Peyer's patch (tissue), 4 donors: Measurements from ENCODE around the gene HEXB. TPM values are rescaled to one million over a fixed set of nuclear protein-coding genes. Genes with fewer than 3 reads are reported as not detected.
A peak's percentile ranks its signal among the peaks of the same experiment; 100 is the strongest.

Source experiments
- DNase-seq, 3 donors: peaks; one replicate each; pipeline ENCODE4 v3.0.0-alpha.2; 2017 to 2019
- H3K27ac ChIP-seq, 4 donors: fragments of 200-600 bp; sonication (generic); one replicate each; pipeline ENCODE4 v1.5.1; 2016 to 2019
- H3K27me3 ChIP-seq, 2 donors: fragments of 200-600 bp; sonication (generic); one replicate each; pipeline ENCODE4 v1.5.1; 2019
- H3K36me3 ChIP-seq, 3 donors: fragments of 200-600 bp; sonication (generic); one replicate each; pipeline ENCODE4 v1.5.1; 2016 to 2019
- H3K4me1 ChIP-seq, 4 donors: fragments of 200-600 bp; sonication (generic); one replicate each; pipeline ENCODE4 v1.5.1; 2016 to 2019
- H3K4me3 ChIP-seq, 4 donors: fragments of 200-600 bp; sonication (generic); 1 replicate in 3 of 4; 2 replicates in 1 of 4; pipeline ENCODE4 v1.5.1; 2016 to 2019; ENCODE audit warnings: mild to moderate bottlenecking in 1 of 4
- H3K9me3 ChIP-seq, 4 donors: fragments of 200-600 bp; sonication (generic); one replicate each; pipeline ENCODE4 v1.5.1; 2016 to 2019; ENCODE audit warnings: mild to moderate bottlenecking in 1 of 4
- CTCF ChIP-seq, 6 experiments: fragments of 450-650 bp in 4 of 6; fragments of 200-600 bp in 2 of 6; sonication (generic) in 1 of 6; IDR thresholded peaks; one replicate each; pipeline ENCODE4 v1.5.1; 2017 to 2019; ENCODE audit warnings: antibody characterized with exemption in 6 of 6, mild to moderate bottlenecking in 3 of 6, moderate library complexity in 1 of 6
- POLR2A ChIP-seq, 2 donors: fragments of 450-650 bp; IDR thresholded peaks; one replicate each; pipeline ENCODE4 v1.5.1; 2017; ENCODE audit warnings: antibody characterized with exemption in 2 of 2, mild to moderate bottlenecking in 2 of 2, moderate library complexity in 2 of 2
- total RNA-seq, 4 donors: library from RNA; depleted of rRNA; stranded (reverse); fragments of >200 nt; gene quantifications; one replicate each; pipeline ENCODE4 v1.1.0, GENCODE V29; 2016

HEXB gene
- total RNA-seq, 4 donors from 2014 or later, result 99.0 to 143 (median 125) TPM

GRCh38 chr5:74762599-74762998 lies 77.6 kb downstream of the HEXB start:
- H3K27ac ChIP-seq, result no peak overlapping the region
- H3K9me3 ChIP-seq, result no peaks in the 10 kb centered on the region
- peaks cover 0 to 39% (median 0%) of the 10 kb centered on the region in 3 donors for H3K36me3 ChIP-seq
- H3K27me3 ChIP-seq, result no peaks in the 10 kb centered on the region
- no peak for DNase-seq
- H3K4me1 ChIP-seq, result peaks cover 0 to 20% (median 3%) of the 10 kb centered on the region in 4 donors
- H3K4me3 ChIP-seq, result no peak overlapping the region
- TF ChIP-seq CTCF (IDR thresholded peaks at IDR 0.05) (no peak), POLR2A (IDR thresholded peaks at IDR 0.05) (no peak)

- no peaks in the 10 kb centered on the region for H3K9me3 ChIP-seq
- H3K36me3 ChIP-seq, result peaks cover 0 to 30% (median 0%) of the 10 kb centered on the region in 3 donors
- peaks cover 0 to 28% (median 4%) of the 10 kb centered on the region in 4 donors for H3K4me1 ChIP-seq
- TF ChIP-seq POLR2A (IDR thresholded peaks at IDR 0.05) (no peak), CTCF (IDR thresholded peaks at IDR 0.05) (no peak)
- no peak overlapping the region for H3K27ac ChIP-seq
- DNase-seq, result no peak
- no peak overlapping the region for H3K4me3 ChIP-seq
- no peaks in the 10 kb centered on the region for H3K27me3 ChIP-seq
These were observed 78.5 kb downstream of the HEXB start for GRCh38 chr5:74763504-74763903.

GRCh38 chr5:74765201-74765600 lies 80.2 kb downstream of the HEXB start:
- Histone ChIP-seq H3K36me3 (peaks cover 0 to 33% (median 0%) of the 10 kb centered on the region in 3 donors), H3K4me1 (peaks cover 0 to 28% (median 4%) of the 10 kb centered on the region in 4 donors), H3K27ac (no peak overlapping the region), H3K9me3 (no peaks in the 10 kb centered on the region), H3K4me3 (peak overlapping the region in 1 of 4 donors; percentile 86), H3K27me3 (no peaks in the 10 kb centered on the region)
- TF ChIP-seq POLR2A (IDR thresholded peaks at IDR 0.05) (no peak), CTCF (IDR thresholded peaks at IDR 0.05) (no peak)
- DNase-seq, result no peak

- TF ChIP-seq POLR2A (IDR thresholded peaks at IDR 0.05) (no peak), CTCF (IDR thresholded peaks at IDR 0.05) (no peak)
- DNase-seq, result no peak
- no peak overlapping the region for H3K27ac ChIP-seq
These were observed 80.9 kb downstream of the HEXB start for GRCh38 chr5:74765929-74766328.

GRCh38 chr5:74766418-74766848 lies 81.4 kb downstream of the HEXB start:
- Histone ChIP-seq H3K27ac (peak overlapping the region; percentile 62 to 87 (median 77)), H3K9me3 (no peaks in the 10 kb centered on the region), H3K27me3 (no peaks in the 10 kb centered on the region), H3K4me3 (peak overlapping the region; percentile 80 to 94 (median 90)), H3K36me3 (peaks cover 0 to 38% (median 2%) of the 10 kb centered on the region in 3 donors), H3K4me1 (peaks cover 0 to 28% (median 4%) of the 10 kb centered on the region in 4 donors)
- no peak for DNase-seq
- TF ChIP-seq CTCF (IDR thresholded peaks at IDR 0.05) (peak in 4 of 6 experiments; percentile 54 to 72 (median 66)), POLR2A (IDR thresholded peaks at IDR 0.05) (no peak)

More at GRCh38 chr5:74765929-74766328, 80.9 kb downstream of the HEXB start:
- Histone ChIP-seq H3K4me3 (peak overlapping the region; percentile 80 to 94 (median 90)), H3K9me3 (no peaks in the 10 kb centered on the region), H3K36me3 (peaks cover 0 to 34% (median 2%) of the 10 kb centered on the region in 3 donors), H3K27me3 (no peaks in the 10 kb centered on the region), H3K4me1 (peaks cover 0 to 28% (median 4%) of the 10 kb centered on the region in 4 donors)
